Progenitor cell of endocrine pancreas (in vitro differentiated cells): ENCODE results near the gene TECPR2. TPM values are rescaled to one million over a fixed set of nuclear protein-coding genes. Genes with fewer than 3 reads are reported as not detected.

ENCODE experiments used
- DNase-seq: peaks from one replicate; pipeline ENCODE4 v3.0.0; 2021; ENCODE audit warnings: low spot score; ENCODE audit not compliant: unreplicated experiment
- H3K27ac Mint-ChIP-seq: 2 replicates; pipeline ENCODE4 v1.8.0; 2021; ENCODE audit warnings: mild to moderate bottlenecking, moderate library complexity, mixed read lengths
- H3K27me3 Mint-ChIP-seq: 2 replicates; pipeline ENCODE4 v1.8.0; 2021; ENCODE audit warnings: mixed read lengths
- H3K36me3 Mint-ChIP-seq: 2 replicates; pipeline ENCODE4 v1.8.0; 2022; ENCODE audit warnings: mixed read lengths; ENCODE audit not compliant: insufficient read depth
- H3K4me1 Mint-ChIP-seq: 2 replicates; pipeline ENCODE4 v1.8.0; 2021; ENCODE audit warnings: low read depth, mixed read lengths
- H3K4me3 Mint-ChIP-seq: 2 replicates; pipeline ENCODE4 v1.8.0; 2021; ENCODE audit warnings: low read depth, mild to moderate bottlenecking, moderate library complexity, mixed read lengths
- H3K9me3 Mint-ChIP-seq: 2 replicates; pipeline ENCODE4 v1.8.0; 2021; ENCODE audit warnings: low read depth, mixed read lengths
- total RNA-seq: library from RNA; stranded (reverse); gene quantifications from 2 replicates; pipeline ENCODE4 v1.2.1, GENCODE V29; 2021
- TF ChIP-seq, protein P1 (sequence below): fragments of 200-600 bp; sonication (generic); IDR thresholded peaks from one replicate; pipeline ENCODE4 v1.5.0; 2021; ENCODE audit warnings: antibody characterized with exemption, mild to moderate bottlenecking; ENCODE audit not compliant: unreplicated experiment

The TECPR2 gene
- total RNA-seq, 1 donor from 2014 or later = 34.2 TPM

GRCh38 chr14:102344084-102344483 is 18.7 kb upstream of the TECPR2 start:
- no peaks in the 10 kb centered on the region for H3K4me1 Mint-ChIP-seq
- no peak for DNase-seq
- H3K9me3 Mint-ChIP-seq = no peaks in the 10 kb centered on the region
- H3K4me3 Mint-ChIP-seq = no peak overlapping the region
- peaks cover 9% of the 10 kb centered on the region for H3K36me3 Mint-ChIP-seq
- no peak overlapping the region for H3K27ac Mint-ChIP-seq
- TF ChIP-seq, protein P1, sequence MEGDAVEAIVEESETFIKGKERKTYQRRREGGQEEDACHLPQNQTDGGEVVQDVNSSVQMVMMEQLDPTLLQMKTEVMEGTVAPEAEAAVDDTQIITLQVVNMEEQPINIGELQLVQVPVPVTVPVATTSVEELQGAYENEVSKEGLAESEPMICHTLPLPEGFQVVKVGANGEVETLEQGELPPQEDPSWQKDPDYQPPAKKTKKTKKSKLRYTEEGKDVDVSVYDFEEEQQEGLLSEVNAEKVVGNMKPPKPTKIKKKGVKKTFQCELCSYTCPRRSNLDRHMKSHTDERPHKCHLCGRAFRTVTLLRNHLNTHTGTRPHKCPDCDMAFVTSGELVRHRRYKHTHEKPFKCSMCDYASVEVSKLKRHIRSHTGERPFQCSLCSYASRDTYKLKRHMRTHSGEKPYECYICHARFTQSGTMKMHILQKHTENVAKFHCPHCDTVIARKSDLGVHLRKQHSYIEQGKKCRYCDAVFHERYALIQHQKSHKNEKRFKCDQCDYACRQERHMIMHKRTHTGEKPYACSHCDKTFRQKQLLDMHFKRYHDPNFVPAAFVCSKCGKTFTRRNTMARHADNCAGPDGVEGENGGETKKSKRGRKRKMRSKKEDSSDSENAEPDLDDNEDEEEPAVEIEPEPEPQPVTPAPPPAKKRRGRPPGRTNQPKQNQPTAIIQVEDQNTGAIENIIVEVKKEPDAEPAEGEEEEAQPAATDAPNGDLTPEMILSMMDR = no peak
- H3K27me3 Mint-ChIP-seq = no peaks in the 10 kb centered on the region

- H3K9me3 Mint-ChIP-seq = no peaks in the 10 kb centered on the region
- no peaks in the 10 kb centered on the region for H3K27me3 Mint-ChIP-seq
- no peak overlapping the region for H3K4me3 Mint-ChIP-seq
- TF ChIP-seq, protein P1 = no peak
- H3K27ac Mint-ChIP-seq = no peak overlapping the region
- peaks cover 9% of the 10 kb centered on the region for H3K36me3 Mint-ChIP-seq
- H3K4me1 Mint-ChIP-seq = no peaks in the 10 kb centered on the region
- no peak for DNase-seq
Observed at GRCh38 chr14:102344485-102344884, 18.3 kb upstream of the TECPR2 start.

- no peaks in the 10 kb centered on the region for H3K4me1 Mint-ChIP-seq
- no peaks in the 10 kb centered on the region for H3K9me3 Mint-ChIP-seq
- H3K4me3 Mint-ChIP-seq = no peak overlapping the region
- peaks cover 12% of the 10 kb centered on the region for H3K36me3 Mint-ChIP-seq
- H3K27me3 Mint-ChIP-seq = no peaks in the 10 kb centered on the region
- H3K27ac Mint-ChIP-seq = no peak overlapping the region
- TF ChIP-seq, protein P1 = no peak
- no peak for DNase-seq
Observed at GRCh38 chr14:102345232-102345631, 17.5 kb upstream of the TECPR2 start.

DNA sequence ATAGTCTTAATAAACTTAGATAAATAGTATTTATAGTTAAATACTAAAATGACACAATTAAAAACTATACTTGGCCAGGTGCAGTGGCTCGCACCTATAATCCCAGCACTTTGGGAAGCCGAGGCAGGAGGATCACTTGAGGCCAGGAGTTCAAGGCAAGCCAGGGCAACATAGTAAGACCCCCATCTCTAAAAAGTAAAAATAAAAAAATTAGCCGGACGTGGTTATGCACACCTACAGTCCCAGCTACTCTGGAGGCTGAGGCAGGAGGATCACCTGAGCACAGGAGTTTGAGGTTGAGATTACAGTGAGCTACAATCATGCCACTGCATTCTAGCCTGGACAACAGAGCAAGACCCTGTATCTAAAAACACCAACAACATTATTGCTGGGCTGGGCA is 16.1 kb upstream of the TECPR2 start:
- no peaks in the 10 kb centered on the region for H3K9me3 Mint-ChIP-seq
- TF ChIP-seq, protein P1 = no peak
- H3K27ac Mint-ChIP-seq = no peak overlapping the region
- no peaks in the 10 kb centered on the region for H3K4me1 Mint-ChIP-seq
- H3K36me3 Mint-ChIP-seq = peaks cover 12% of the 10 kb centered on the region
- no peak for DNase-seq
- no peak overlapping the region for H3K4me3 Mint-ChIP-seq
- H3K27me3 Mint-ChIP-seq = no peaks in the 10 kb centered on the region

GRCh38 chr14:102348376-102348775 is 14.4 kb upstream of the TECPR2 start:
- no peak for DNase-seq
- TF ChIP-seq, protein P1 = no peak
- Mint-ChIP-seq H3K4me1 (no peaks in the 10 kb centered on the region), H3K27me3 (no peaks in the 10 kb centered on the region), H3K27ac (no peak overlapping the region), H3K4me3 (no peak overlapping the region), H3K36me3 (peaks cover 12% of the 10 kb centered on the region), H3K9me3 (no peaks in the 10 kb centered on the region)
